ENCODE measurements around the gene MALSU1. TPM values are rescaled to one million over a fixed set of nuclear protein-coding genes. Genes with fewer than 3 reads are reported as not detected.

MALSU1 gene
- total RNA-seq, 1 donor from 2014 or later = 22.4 TPM

DNA sequence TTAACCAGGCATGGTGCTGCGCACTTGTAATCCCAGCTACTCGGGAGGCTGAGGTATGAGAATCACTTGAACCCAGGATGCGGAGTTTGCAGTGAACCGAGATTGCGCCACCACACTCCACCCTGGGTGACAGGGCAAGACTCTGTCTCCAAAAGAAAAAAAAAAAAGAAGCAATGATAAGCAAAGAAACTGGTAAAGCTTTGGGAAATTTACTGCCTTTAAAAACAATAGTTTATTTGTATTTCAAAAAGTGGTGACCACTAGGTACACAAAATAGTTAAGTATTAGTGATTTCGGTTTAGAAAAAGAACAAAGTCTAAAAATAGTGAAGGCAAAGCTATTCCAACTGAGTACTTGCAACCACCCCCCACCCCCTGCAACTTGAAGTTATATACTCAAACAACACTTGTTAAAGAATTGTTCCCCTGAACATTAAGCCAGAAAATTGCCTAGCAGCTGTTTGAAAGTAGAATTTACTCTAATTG is 37.7 kb downstream of the MALSU1 start:
- no peak for DNase-seq (ENCODE audit: low spot score in 2 of 2)
- no peaks in the 10 kb centered on the region for H3K36me3 ChIP-seq
- H3K4me3 ChIP-seq = no peak overlapping the region
- no peaks in the 10 kb centered on the region for H3K9me3 ChIP-seq
- TF ChIP-seq, protein P1, sequence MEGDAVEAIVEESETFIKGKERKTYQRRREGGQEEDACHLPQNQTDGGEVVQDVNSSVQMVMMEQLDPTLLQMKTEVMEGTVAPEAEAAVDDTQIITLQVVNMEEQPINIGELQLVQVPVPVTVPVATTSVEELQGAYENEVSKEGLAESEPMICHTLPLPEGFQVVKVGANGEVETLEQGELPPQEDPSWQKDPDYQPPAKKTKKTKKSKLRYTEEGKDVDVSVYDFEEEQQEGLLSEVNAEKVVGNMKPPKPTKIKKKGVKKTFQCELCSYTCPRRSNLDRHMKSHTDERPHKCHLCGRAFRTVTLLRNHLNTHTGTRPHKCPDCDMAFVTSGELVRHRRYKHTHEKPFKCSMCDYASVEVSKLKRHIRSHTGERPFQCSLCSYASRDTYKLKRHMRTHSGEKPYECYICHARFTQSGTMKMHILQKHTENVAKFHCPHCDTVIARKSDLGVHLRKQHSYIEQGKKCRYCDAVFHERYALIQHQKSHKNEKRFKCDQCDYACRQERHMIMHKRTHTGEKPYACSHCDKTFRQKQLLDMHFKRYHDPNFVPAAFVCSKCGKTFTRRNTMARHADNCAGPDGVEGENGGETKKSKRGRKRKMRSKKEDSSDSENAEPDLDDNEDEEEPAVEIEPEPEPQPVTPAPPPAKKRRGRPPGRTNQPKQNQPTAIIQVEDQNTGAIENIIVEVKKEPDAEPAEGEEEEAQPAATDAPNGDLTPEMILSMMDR (IDR thresholded peaks at IDR 0.05) = no peak
- intact Hi-C loops (cut with DNase I) = no loop called here
- no peaks in the 10 kb centered on the region for H3K4me1 ChIP-seq
- no peaks in the 10 kb centered on the region for H3K27me3 ChIP-seq
- H3K27ac ChIP-seq = no peak overlapping the region

DNA sequence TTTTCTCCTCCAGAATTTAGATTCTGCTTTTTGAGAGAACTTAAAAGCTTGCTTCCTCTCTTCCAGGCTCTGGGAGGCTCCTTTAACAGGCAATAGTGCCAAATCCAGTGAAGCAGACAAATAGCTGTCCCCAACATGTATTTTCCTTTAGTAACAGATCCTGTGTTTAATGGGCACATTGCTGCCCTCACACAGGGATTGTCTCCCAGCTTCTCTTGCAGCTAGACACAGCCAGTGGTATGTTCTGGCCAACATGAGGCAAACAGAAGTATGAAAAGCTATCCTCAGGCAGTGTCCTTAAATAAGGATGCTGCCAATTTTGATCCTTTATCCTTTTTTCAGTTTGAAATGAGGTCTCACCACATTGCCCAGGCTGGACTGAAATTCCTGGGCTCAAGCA is 38.2 kb downstream of the MALSU1 start:
- Histone ChIP-seq H3K4me3 (no peak overlapping the region), H3K27me3 (no peaks in the 10 kb centered on the region), H3K9me3 (no peaks in the 10 kb centered on the region), H3K4me1 (no peaks in the 10 kb centered on the region), H3K27ac (no peak overlapping the region), H3K36me3 (no peaks in the 10 kb centered on the region)
- intact Hi-C loops (cut with DNase I) = no loop called here
- TF ChIP-seq, protein P1 (IDR thresholded peaks at IDR 0.05) = no peak
- DNase-seq (ENCODE audit: low spot score in 2 of 2) = no peak

DNA sequence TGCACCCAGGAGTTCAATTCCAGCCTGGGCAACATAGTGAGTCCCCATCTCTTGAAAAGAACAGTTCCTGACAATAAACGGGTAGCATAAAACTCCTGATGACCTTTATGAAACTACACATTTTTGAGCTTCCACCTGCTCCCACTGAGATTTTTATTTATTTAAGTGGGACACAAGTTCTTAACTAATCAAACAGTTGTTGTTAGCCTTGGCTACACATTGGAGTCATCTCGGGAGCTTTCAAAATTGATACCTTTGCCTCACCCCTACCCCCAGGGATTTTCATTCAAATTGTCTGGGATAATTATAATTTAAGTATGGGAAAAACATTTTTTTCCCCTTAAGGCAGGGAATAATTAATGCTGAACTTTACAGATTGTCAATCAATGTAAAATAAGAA is 39.3 kb downstream of the MALSU1 start:
- no peaks in the 10 kb centered on the region for H3K4me1 ChIP-seq
- H3K27ac ChIP-seq = no peak overlapping the region
- no peak overlapping the region for H3K4me3 ChIP-seq
- H3K9me3 ChIP-seq = no peaks in the 10 kb centered on the region
- no peaks in the 10 kb centered on the region for H3K36me3 ChIP-seq
- H3K27me3 ChIP-seq = no peaks in the 10 kb centered on the region
- no peak for DNase-seq (ENCODE audit: low spot score in 2 of 2)
- intact Hi-C loops (cut with DNase I) = no loop called here
- TF ChIP-seq, protein P1 (IDR thresholded peaks at IDR 0.05) = no peak

DNA sequence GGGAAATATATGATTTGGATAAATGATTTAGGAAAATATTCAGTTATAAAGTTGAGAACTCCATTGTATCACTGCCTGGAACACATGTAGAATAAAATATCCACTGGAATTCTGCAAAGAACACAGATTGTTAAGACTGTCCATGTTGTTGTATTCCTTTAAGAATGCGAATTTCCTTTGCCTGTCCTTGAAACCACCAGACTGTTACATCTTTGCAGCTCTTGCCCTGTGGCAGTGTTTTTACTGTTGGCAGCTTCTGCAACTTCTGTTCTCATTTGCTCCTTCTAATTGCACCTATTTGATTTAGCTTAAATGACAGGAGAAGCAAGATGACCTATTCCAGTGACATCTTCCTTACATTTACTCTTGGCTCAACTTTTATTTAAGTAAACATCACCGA is 39.7 kb downstream of the MALSU1 start:
- TF ChIP-seq, protein P1 (IDR thresholded peaks at IDR 0.05) = no peak
- Histone ChIP-seq H3K4me1 (no peaks in the 10 kb centered on the region), H3K9me3 (no peaks in the 10 kb centered on the region), H3K4me3 (no peak overlapping the region), H3K27ac (no peak overlapping the region), H3K27me3 (no peaks in the 10 kb centered on the region), H3K36me3 (no peaks in the 10 kb centered on the region)
- intact Hi-C loops (cut with DNase I) = no loop called here
- no peak for DNase-seq (ENCODE audit: low spot score in 2 of 2)

DNA sequence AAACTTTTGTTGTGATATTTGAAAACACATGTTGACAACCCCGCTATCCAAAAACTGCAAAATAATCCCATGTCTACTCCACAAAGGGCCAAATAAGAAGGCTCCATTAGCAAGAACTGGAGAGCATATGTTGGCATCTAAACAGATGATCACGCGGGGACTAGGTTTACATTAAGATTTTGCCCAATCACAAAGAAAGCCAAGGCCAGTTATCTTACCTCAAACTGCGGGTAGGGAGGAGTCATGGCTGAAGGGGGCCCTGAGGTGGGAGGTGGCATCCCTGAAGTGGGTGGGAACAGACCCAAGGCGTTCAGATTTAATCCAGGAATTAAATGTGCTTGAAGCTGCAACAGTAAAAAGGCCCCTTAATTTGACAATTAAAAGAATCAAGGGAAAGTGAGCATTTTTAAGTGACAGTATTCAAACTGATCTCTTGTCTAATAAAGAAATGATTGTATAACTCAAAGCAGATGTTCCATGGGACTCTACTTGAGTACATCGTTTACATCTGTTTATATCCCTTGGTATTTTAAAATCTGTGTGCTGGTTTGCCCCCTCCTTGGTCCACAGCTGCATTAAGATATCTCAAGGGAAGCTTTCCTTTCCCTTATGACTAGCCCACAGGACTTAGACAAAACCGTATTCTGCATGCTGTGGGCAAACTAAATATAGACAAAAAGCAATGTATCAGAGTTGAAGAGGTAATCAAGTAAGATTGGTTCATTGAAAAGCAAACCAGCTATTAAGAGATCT is 42.9 kb downstream of the MALSU1 start:
- intact Hi-C loops (cut with DNase I) = no loop called here
- no peaks in the 10 kb centered on the region for H3K36me3 ChIP-seq
- H3K4me3 ChIP-seq = no peak overlapping the region
- H3K4me1 ChIP-seq = no peaks in the 10 kb centered on the region
- TF ChIP-seq, protein P1 (IDR thresholded peaks at IDR 0.05) = no peak
- no peak overlapping the region for H3K27ac ChIP-seq
- no peaks in the 10 kb centered on the region for H3K27me3 ChIP-seq
- H3K9me3 ChIP-seq = no peaks in the 10 kb centered on the region
- DNase-seq (ENCODE audit: low spot score in 2 of 2) = no peak
